ENCODE data around the gene BMX.
A peak's percentile ranks its signal among the peaks of the same experiment; 100 is the strongest.

The BMX gene

DNA sequence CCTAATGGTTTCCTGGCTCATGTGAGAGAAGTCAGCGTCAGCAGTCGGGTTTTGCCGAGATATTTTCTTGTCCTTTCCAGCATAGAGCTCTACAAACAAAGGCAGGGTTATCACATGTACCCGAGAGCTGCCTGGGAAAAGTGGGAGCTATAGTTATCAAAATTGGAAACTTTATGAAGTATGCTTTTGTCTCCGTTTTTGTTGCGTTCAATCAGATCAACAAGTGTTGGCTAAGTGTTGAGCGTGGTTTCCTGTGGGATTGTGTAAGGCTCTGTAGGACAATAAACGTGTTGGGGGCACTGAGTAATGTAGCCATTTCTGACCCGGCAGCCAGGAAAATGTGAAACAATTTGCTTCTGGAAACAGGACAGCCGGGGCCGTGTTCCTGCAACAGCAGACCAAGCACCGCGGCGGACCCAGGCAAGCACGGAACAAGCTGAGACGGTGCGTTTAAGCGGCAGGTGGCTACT, at the start of gene BMX:
Gene BMX, plus strand, starts transcription at position 311 of the 470 bp plus-strand sequence. CDS start 7,547 bp downstream, outside the sequence.
- no peak for DNase-seq (ENCODE audit: low spot score)

DNA sequence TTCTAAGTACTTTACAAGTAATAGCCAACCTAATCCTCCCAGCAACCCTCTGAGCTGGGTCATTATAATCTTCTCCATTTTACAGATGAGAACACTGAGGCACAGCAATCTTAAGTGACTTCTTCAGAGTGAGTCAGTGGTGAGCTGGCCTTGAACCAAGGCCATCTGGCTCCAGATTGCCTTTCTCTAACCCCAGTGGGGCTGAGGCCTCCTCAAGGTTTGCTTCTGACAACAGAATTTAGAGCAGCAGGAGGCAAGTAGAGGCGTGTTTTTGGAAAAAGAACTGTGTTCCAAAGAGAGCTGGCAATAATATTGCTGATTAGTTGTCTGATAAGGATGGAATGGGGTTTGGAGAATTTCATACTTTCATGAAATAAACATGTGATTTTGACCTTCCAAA, 48.7 kb upstream of the BMX start:
- no peak for DNase-seq (ENCODE audit: low spot score)

DNA sequence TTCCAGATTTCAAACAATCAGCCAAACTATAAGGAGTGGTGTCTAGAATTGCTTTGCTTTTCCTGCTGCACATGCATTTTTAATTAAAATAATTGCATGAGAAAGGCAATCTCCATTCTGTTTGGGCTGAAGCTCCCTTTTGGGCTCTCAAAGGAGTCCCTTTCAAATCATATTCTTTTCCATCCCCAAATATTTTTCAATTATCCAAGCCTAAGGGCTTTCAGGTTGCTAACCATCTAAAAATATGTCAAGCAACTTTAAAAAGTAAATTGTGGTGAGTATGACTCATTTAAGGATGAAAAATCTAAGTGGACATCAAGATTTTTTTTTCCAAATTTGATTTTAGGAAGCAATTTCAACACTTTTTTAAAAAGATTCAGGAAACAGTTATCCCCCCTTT, 35.9 kb upstream of the BMX start:
- DNase-seq (ENCODE audit: low spot score), result no peak

DNA sequence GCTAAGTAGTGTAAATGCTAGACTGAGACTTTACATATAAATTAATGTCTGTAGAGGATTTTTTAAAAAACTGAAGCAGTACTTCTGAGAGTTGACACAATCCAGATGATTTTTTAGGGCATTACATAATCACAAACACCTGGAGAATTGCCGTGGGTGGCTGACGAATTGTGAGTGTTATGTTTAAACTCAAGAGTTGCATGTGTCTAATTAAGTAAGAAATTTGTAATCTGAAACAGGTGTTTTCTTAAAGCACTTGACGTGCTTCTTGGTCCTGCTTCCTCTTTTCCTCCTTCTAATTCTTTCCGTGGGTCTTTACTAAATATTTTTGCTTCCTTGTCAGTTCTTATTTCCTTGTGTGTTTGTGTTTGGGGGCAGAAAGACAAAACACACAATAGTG, 35.3 kb upstream of the BMX start:
- DNase-seq (ENCODE audit: low spot score), result no peak

DNA sequence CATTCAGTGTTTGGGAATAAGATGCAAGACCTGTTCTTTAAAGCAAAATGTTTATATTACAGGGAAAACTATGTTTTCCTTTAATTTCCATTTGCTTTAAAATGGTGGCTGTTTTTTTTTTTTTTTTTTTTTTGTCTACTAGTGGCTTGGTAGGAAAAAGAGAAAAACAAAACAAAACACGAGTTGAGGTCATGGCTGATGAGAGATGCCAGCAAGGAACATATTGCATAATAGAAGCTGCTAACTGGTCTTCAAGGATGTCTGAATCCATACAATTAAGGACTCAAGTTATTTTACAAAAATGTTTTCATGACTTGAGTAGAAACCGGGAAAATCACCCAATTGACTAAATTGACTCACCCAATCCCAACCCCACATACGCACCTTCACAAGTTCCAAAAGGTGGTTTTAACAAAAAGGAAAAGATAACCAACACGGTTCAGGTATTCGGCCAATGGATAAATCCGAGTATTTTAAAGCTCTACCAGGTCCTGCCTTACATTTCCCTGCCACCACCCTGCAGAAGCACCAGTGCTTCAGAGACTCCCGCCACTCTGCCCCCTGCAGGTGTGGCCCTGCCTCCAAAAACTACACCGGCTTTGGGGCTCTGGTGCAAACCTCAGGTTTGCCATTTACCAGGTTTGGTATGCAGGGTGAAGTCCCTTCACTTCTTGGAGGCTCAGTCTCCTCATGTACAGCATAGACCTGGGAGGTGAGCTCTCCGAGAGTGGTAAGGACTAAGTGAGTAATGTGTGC, 34.5 kb upstream of the BMX start:
- DNase-seq (ENCODE audit: low spot score), result peak; percentile 10

DNA sequence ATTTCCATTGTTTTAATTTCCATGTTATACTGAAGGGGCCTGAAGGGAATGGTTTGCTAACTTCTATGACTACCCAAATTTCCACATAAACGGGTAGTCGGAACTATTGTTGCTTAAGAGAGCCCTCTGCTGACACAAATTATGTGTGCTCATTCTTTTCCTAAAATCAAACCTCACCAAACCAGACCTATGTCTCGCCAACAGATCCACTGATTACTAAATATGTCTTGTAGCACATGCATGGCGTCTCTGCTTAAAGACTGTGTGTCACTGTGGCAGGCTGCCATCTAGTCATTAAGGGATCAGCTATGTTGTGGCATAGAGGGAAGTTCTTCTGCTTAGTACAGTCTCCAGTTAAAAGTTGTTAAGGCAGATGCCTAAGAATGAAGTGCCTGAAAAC, 32.6 kb upstream of the BMX start:
- DNase-seq (ENCODE audit: low spot score), result peak; percentile 43

DNA sequence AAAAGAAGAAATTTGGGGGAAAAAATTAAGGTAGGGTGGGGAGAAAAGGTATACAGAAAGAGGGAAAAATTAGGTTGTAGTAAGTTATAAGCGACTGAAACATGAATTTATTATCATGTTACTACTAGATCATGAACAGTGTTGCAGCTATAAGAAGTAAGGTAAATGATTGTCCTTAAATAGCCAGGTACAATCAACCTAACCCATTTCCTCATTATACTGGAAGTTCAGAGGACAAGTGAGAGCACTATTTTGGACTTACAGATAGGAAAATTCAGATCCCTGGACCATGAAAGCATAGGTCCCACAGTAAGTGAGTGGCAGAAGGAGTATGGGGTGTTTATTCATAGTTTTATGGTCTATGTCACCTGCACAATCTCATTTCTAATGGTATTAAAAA, 31.0 kb upstream of the BMX start:
- DNase-seq (ENCODE audit: low spot score), result no peak

DNA sequence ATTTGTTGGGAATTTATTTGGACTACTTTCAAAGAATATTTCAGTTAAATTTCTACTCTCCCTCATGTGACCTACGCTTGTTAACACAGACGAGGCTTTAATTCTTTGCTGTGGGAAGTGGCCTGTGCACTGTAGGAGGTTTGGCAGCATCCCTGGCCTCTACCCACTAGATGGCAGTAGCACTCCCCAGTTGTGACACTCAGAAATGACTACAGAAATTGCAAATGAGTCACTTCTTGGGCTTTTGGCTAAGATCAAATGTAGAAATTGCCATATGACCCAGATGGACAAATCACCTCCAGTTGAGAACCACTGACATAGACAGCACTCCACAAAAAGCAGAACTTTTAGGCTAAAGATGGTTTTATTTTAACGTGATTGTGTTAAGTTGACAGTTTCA, 29.6 kb upstream of the BMX start:
- peak; percentile 79 for DNase-seq (ENCODE audit: low spot score)

DNA sequence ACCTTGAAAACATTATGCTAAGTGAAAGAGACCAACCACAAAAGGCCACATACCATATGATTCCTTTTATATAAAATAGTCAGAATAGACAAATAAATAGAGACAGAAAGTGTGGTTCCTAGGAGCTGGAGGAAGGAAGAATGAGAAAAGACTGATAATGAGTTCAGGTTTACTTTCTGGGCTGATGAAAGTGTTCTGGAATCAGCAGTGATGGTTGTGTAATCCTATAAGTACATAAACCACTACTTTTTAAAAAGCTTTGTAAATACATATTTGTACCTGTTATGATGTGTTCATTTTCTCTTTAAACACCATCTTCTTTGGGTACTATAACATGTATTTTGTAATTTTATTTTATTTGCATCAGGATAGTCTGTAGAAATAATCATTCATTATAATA, 28.1 kb upstream of the BMX start:
- DNase-seq (ENCODE audit: low spot score), result no peak

DNA sequence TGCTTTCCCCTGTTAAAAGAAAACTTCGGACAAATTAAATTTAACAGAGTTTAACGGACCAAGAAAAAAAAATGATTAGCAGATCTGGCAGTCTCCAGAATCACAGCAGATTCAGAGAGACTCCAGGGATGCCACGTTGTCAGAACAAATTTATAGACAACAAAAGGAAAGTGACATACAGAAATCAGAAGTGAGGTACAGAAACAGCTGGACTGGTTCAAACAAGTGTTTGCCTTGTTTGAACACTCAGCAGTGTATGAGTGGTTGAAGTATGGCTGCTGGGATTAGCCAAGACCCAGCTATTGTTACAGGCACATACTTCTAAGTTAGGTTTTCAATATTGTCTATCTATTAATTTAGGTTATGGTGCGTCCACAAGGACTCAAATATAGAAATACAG, 26.6 kb upstream of the BMX start:
- no peak for DNase-seq (ENCODE audit: low spot score)

DNA sequence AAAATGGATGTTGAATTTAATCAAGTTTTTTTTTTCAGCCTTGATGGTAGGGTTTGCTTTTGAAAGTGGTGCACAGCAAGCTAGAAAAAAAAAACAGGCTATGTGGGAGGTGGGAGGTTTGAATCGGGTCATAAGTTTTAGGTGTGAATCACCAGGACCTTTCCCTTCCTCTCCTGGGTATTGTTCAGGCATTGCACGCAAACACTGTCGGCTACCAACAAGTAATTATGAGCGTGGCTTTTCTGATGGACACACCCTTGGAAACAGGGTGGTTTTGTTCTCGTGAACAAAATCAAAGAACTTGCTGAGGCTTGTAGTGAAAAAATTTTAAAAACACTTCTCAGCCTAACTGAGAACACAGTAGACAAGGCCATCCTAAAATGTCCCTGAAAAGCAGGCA, 25.6 kb upstream of the BMX start:
- DNase-seq (ENCODE audit: low spot score), result no peak

DNA sequence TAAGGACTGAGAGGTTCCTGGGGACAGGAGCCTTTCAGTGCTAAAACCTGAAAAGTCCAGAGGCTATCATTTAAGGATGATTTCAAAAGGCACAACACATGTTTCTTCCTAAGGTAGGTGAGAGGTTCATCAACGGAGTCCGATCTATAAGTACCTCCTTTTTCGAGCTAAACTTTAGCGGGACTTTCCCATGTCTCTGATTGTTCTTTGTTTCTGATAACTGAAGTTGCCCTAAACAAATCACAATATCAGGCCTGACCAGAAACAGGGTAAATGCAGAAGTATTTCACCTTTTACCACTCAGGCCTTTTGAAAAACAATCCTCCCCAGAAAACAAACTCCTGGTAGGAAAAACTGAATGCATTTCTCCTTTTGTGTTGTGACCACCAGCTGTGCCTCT, 25.1 kb upstream of the BMX start:
- DNase-seq (ENCODE audit: low spot score), result no peak

DNA sequence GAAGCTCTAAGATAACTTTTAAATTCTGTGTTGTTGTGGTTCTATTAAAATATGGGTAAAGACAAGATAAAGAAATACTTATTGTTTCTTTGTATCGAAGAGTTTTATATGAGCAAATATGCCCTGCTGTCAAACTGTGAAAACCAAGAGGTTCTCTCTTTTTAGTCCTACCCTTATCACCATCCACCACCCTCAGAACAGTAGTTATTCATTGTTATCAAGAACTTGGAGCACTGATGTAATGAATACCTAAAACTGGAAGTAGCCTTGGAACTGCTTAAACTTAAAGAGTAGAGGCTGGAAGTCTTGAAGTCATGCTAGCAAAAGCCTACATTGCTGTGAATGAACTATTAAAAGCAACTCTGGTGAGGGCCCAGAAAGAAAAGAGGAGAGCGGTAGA, 16.7 kb upstream of the BMX start:
- DNase-seq (ENCODE audit: low spot score), result no peak

DNA sequence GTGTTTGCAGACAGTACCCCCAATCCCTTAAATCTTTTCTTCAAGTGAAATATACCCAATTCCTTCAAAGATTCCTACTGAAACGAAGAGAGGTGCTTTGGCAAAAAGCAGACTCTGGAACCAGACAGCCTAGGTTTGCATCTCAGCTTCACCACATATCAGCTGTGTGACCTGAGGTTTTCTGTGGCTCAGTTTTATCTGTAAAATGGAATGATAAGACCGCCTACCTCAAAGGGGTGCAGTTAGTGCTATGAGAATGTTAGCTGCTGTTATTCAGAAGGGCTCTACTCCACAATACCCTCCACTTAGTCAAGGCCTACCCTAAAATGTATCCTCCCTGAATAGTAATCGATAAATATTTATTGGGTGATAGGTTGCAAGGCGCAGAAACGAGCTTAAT, 8.1 kb upstream of the BMX start:
- DNase-seq (ENCODE audit: low spot score), result peak; percentile 30

DNA sequence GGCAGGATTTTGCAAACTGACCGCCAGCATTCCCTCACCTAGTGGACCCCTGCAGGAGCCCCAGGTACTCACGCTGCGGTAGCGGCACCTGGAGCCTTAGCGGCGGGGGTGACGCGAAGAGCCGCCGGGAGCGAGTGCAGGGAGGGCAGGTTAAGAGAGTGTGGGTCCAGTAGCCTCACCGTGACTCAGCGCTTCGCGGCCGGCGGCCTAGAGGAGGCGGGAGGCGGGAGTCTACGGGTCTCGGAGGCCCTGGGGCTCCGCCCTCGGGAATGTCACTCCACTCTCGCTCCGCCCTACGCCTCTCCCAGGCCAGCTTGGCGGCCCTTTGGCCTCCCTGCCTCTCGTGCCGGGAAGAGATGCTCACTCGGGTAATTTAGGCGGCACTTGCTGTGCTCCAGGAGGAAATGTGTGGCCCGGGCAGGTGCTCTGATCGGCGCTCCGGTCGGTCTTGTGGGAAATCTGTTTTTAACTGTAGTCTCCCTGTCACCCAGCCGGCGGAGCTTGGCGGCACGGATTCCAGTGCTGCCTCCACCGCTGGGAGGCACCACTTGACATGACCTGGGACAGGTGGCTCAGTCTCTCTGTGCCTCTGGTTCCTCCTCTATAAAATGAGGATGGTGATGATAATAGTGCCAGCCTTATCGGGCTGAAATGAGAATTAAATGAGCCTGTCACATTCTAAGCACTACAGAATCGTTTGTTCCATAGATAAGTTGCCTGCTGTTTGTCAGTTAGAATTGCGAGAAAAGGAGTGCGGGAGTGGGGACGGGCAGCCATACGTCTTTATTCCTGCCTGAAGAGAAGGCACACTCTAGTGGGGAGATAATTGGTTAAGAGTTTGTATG, 7.3 kb upstream of the BMX start, which contains the start of gene PIR:
Gene PIR, minus strand, starts transcription at position 216 of the 845 bp plus-strand sequence. CDS start 2,076 bp downstream, outside the sequence.
- peak; percentile 91 for DNase-seq (ENCODE audit: low spot score)

DNA sequence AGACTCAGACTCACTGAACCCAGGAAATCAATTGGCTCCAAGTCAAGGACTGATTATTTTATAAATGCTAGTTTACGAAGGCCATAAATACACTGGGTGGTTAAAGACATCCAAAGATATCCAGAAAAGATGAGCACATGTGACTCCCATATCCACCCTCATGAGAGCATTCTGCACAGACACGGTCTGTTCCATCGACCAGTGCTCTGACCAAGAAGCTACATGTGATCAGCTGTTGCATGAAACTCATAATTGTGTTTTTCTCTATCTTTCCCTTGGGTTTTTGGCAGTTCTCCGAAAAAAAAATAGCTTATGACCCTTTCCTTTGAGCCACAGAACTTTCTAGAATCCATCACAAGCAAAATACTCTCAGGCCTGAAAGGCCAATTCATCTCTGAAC, 4.8 kb upstream of the BMX start:
- DNase-seq (ENCODE audit: low spot score), result no peak

DNA sequence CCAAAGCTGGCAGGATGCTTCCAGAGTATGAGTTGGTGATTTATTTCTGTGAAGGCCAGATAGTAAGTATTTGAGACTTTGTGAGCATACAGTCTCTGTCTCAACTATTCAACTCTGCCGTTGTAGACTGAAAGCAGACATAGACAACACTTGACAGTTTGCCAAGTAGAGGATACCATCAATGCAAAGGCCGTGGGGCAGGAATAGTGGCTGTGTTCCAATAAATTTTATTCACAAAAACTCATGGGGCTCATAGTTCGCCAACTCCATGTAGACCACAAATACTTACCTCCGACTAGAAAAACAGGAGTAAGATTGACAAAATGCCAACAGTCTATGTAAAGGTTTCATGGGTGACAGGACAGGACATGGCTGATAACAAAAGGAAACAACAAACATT, 3.8 kb upstream of the BMX start:
- DNase-seq (ENCODE audit: low spot score), result peak; percentile 16

DNA sequence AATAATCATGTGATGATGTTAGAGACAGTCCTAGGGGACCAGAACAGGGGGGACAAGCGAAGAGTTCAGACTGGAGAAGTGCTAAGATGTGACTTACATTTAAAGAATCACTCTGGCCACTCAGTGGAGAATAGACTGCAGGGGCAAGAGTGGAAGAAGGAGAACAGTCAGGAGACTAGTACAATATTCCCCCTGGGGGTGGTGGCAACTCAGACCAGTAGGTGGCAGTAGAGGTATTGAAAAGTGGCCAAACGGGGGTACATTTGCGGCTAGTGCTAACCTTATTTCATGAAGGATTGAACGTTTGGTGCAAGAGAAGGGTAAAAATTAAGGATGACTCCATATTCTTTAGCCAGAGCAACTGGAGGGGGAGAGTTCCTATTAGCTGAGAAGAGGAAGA, 2.7 kb upstream of the BMX start:
- DNase-seq (ENCODE audit: low spot score), result peak; percentile 69

DNA sequence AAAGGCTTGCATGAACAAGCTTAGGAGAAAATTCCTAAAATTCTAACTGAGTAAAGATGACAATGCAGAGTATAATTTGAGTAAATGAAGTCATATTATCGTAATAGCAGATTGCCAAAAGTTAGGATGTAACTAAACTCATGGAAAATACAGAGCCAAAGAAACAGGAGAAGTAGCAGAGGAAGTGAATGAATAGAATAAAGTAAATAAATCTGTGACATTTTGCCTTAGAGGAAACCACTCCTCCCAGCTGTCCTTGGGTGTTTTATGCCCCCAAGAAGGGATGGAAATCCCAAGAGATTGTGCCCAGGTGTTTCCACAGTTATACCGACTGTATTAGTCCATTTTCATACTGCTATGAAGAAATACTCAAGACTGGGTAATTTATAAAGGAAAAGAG, 1.9 kb upstream of the BMX start:
- DNase-seq (ENCODE audit: low spot score), result no peak

DNA sequence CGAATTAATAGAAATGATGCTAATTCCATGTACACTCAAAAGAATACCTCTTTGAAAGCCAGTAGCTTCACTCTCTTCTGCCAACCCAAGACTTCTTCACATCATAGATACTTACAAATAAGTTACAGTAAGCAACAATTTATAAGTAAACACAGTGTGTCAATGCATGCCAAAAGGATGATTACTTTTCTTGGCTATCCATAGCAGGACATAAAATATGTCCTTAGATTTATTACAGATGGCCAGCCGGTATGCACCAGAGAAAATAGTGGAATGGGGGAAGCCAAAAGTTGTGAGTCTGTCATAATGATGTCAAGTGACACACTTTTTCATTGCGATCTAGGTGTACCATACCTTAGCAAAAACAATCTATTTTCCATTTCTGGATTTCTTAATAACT, 631 bp upstream of the BMX start:
- DNase-seq (ENCODE audit: low spot score), result no peak

DNA sequence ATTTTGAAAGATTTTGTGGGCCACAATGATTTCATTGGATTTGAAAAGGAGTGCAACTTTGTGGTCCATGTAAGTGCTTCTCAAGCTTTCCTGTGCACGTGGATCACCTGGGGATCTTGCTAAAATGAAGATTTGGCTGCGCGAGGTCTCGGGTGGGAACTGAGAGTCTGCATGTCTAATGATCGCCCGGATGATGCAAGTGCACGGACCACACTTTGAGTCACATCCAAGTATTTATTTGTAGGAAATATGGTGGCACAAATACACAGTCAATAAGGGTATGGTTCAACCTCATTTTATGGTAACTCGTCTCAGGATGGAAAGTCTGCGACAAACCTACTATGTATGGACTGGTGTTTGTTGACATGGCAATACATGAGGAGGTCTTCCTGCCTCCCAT, 899 bp downstream of the BMX start:
- no peak for DNase-seq (ENCODE audit: low spot score)

DNA sequence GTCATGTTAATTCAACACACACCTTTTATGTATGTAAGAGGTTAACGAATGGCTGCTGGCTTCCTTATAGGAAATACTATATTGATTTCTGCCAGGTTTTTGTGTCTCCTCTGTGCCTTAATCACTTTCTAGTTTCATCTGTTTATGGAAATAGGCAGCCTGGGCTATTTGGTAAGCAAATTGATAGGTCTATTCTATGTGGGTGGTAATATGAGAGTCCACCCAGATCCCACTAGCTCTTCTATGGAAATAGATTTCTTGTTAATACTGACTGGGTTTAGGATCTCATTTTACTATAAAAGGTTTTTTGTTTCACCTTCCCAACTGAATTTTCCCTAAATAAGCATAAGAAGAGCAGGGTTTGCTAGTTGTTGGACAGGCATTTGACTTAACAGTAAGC, 4.1 kb downstream of the BMX start:
- no peak for DNase-seq (ENCODE audit: low spot score)

DNA sequence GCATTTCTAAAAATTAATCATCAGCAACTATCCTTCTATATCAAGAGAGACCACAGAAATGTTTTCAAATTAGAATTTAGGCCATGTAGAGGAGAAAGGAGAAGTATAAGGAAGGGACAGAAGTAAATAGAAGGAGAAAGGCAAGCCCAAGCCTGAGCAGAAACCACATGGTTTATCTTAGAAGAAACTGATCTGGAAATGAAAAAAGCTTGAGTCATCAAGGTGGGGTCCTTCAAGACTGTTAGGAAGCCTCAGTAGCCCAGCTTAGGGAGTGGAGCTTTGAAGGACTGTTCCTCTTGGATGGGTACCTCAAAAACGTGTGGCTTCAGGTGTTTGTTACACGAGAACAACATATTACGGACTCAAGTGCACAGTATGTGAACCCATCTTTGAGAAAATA, 4.5 kb downstream of the BMX start:
- peak; percentile 6 for DNase-seq (ENCODE audit: low spot score)

Measured in hematopoietic multipotent progenitor cell treated with erythropoietin and hydrocortisone succinate and interleukin-3 and kit ligand, for 17 days (in vitro differentiated cells).